Astrocyte (in vitro differentiated cells and primary cell): Measurements from ENCODE around the gene CGB1. TPM values are rescaled to one million over a fixed set of nuclear protein-coding genes. Genes with fewer than 3 reads are reported as not detected.

Experiments
- DNase-seq: peaks from one replicate; pipeline ENCODE4 v3.0.0-alpha.2; 2010; ENCODE audit warnings: low read depth
- FAIRE-seq: peaks from 2 replicates; lab custom pipeline; 2011; peaks lifted over from hg19 to GRCh38; lab: Jason Lieb, UNC
- H2AFZ ChIP-seq: 2 replicates; pipeline ENCODE4 v1.6.0; 2012; ENCODE audit warnings: low read depth, low read length, inconsistent platforms
- H3K27ac ChIP-seq: 2 replicates; pipeline ENCODE4 v1.5.1; 2011; ENCODE audit warnings: low read depth, low read length, inconsistent platforms
- H3K27me3 ChIP-seq: 2 replicates; pipeline ENCODE4 v1.6.0; 2011; ENCODE audit warnings: low read length, inconsistent platforms; ENCODE audit not compliant: insufficient read depth
- H3K36me3 ChIP-seq: 2 replicates; pipeline ENCODE4 v1.5.1; 2011; ENCODE audit warnings: low read length, inconsistent platforms; ENCODE audit not compliant: insufficient read depth
- H3K4me1 ChIP-seq: 2 replicates; pipeline ENCODE4 v1.5.1; 2011; ENCODE audit warnings: low read length, inconsistent platforms; ENCODE audit not compliant: insufficient read depth
- H3K4me2 ChIP-seq: 2 replicates; pipeline ENCODE4 v1.6.0; 2012; ENCODE audit warnings: low read length, inconsistent platforms
- H3K4me3 ChIP-seq: 2 replicates; pipeline ENCODE4 v1.5.1; 2011; ENCODE audit warnings: low read depth, mild to moderate bottlenecking, low read length, inconsistent platforms; ENCODE audit not compliant: insufficient read depth
- H3K79me2 ChIP-seq: 2 replicates; pipeline ENCODE4 v1.6.0; 2012; ENCODE audit warnings: mild to moderate bottlenecking, low read length, inconsistent platforms; ENCODE audit not compliant: insufficient read depth
- H3K9ac ChIP-seq: 2 replicates; pipeline ENCODE4 v1.6.0; 2012; ENCODE audit warnings: mild to moderate bottlenecking, low read length, inconsistent platforms
- H3K9me3 ChIP-seq: 2 replicates; pipeline ENCODE4 v1.5.1; 2012; ENCODE audit warnings: low read depth, mild to moderate bottlenecking, low read length, inconsistent platforms; ENCODE audit not compliant: insufficient read depth
- H4K20me1 ChIP-seq: 2 replicates; pipeline ENCODE4 v1.6.0; 2012; ENCODE audit warnings: low read length, inconsistent platforms; ENCODE audit not compliant: insufficient read depth
- H3K27ac Mint-ChIP-seq: one replicate; pipeline ENCODE4 v1.8.0; 2021; ENCODE audit warnings: mild to moderate bottlenecking, mixed read lengths; ENCODE audit not compliant: unreplicated experiment
- H3K27me3 Mint-ChIP-seq: one replicate; pipeline ENCODE4 v1.8.0; 2021; ENCODE audit warnings: low read depth, mixed read lengths; ENCODE audit not compliant: unreplicated experiment
- H3K36me3 Mint-ChIP-seq: one replicate; pipeline ENCODE4 v1.8.0; 2021; ENCODE audit warnings: low read depth, mixed read lengths; ENCODE audit not compliant: unreplicated experiment
- H3K4me1 Mint-ChIP-seq: one replicate; pipeline ENCODE4 v1.8.0; 2021; ENCODE audit warnings: low read depth, mixed read lengths; ENCODE audit not compliant: unreplicated experiment
- H3K4me3 Mint-ChIP-seq: one replicate; pipeline ENCODE4 v1.8.0; 2021; ENCODE audit warnings: mild to moderate bottlenecking, moderate library complexity, mixed read lengths; ENCODE audit not compliant: unreplicated experiment
- H3K9me3 Mint-ChIP-seq: one replicate; pipeline ENCODE4 v1.8.0; 2021; ENCODE audit warnings: mild to moderate bottlenecking, mixed read lengths; ENCODE audit not compliant: unreplicated experiment
- EZH2 ChIP-seq: IDR thresholded peaks from 2 replicates; pipeline ENCODE4 v1.6.1; 2012; ENCODE audit warnings: mild to moderate bottlenecking, low read length, inconsistent platforms; ENCODE audit not compliant: insufficient read depth
- total RNA-seq: library from RNA; stranded (reverse); gene quantifications from 2 replicates; pipeline ENCODE4 v1.2.1, GENCODE V29; 2021
- TF ChIP-seq, protein P1 (sequence below): IDR thresholded peaks from 2 replicates; pipeline ENCODE4 v1.5.1; 2011; ENCODE audit warnings: low read depth, mild to moderate bottlenecking, inconsistent platforms, low read length, moderate library complexity; ENCODE audit not compliant: insufficient read depth

Gene CGB1
- total RNA-seq, 1 donor from 2014 or later, result 2.3 TPM

DNA sequence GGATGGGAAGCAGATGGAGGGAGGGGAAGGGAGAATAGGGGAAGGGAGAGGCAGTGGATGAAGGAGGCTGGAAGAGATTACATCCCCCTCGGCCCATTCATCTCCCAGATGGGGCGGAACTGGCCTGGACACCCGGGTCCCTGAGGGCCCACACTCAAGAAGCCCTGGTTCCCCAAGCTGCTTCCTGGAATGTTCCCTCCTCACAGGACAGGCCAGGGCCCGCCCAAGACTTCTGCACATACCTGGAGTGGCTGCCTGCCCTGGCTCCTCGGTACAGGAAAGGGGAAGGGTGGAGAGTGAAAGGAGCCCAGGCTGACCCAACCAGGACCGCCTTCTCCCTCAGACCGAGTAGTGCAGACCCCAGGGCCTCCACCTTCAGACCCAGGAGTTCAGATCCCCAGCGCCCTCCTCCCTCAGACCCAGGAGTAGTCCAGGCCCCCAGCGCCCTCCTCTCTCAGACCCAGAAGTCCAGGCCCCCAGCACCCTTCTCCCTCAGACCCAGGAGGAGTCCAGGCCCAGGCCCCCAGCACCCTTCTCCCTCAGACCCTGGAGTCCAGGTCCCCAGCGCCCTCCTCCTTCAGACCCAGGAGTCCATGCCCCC lies 27.4 kb upstream of the CGB1 start:
- H2AFZ ChIP-seq, result no peak overlapping the region
- H3K9ac ChIP-seq, result peak overlapping the region; percentile 59
- FAIRE-seq (no peak), DNase-seq (no peak)
- Mint-ChIP-seq H3K27me3 (peaks cover 5% of the 10 kb centered on the region), H3K4me1 (peaks cover 23% of the 10 kb centered on the region), H3K9me3 (peaks cover 3% of the 10 kb centered on the region), H3K27ac (peak overlapping the region; percentile 26), H3K4me3 (peak overlapping the region; percentile 73), H3K36me3 (peaks cover 9% of the 10 kb centered on the region)
- peaks cover 19% of the 10 kb centered on the region for H3K4me1 ChIP-seq
- H3K36me3 ChIP-seq, result no peaks in the 10 kb centered on the region
- H4K20me1 ChIP-seq, result peaks cover 61% of the 10 kb centered on the region
- no peak for TF ChIP-seq EZH2
- TF ChIP-seq, protein P1, sequence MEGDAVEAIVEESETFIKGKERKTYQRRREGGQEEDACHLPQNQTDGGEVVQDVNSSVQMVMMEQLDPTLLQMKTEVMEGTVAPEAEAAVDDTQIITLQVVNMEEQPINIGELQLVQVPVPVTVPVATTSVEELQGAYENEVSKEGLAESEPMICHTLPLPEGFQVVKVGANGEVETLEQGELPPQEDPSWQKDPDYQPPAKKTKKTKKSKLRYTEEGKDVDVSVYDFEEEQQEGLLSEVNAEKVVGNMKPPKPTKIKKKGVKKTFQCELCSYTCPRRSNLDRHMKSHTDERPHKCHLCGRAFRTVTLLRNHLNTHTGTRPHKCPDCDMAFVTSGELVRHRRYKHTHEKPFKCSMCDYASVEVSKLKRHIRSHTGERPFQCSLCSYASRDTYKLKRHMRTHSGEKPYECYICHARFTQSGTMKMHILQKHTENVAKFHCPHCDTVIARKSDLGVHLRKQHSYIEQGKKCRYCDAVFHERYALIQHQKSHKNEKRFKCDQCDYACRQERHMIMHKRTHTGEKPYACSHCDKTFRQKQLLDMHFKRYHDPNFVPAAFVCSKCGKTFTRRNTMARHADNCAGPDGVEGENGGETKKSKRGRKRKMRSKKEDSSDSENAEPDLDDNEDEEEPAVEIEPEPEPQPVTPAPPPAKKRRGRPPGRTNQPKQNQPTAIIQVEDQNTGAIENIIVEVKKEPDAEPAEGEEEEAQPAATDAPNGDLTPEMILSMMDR, result no peak
- H3K4me3 ChIP-seq, result no peak overlapping the region
- H3K79me2 ChIP-seq, result peaks cover 26% of the 10 kb centered on the region
- peak overlapping the region; percentile 80 for H3K4me2 ChIP-seq
- no peak overlapping the region for H3K27ac ChIP-seq
- no peaks in the 10 kb centered on the region for H3K27me3 ChIP-seq
- no peaks in the 10 kb centered on the region for H3K9me3 ChIP-seq

DNA sequence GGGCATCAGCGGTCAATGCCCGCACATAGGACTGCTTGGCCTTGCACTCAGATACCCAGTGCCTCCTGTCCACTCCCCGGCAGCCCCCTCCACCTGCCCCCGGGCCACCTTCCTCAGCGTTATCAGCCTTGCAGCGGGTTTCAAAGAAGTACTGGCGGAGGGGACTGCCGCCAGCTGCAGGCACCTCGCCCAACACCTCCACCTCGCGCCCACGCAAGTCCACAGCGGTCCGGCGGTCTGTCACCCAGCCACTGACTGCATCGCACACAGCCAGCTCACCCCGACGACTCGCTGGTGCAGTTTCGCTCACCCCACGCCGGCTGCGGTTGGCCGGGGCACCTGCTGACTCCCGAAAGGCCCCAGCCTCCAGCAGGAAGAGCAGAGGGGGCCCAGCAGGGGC lies 24.8 kb upstream of the CGB1 start:
- H3K27me3 ChIP-seq, result no peaks in the 10 kb centered on the region
- no peak for TF ChIP-seq EZH2
- TF ChIP-seq, protein P1, result no peak
- no peak overlapping the region for H3K9ac ChIP-seq
- H3K4me1 ChIP-seq, result peaks cover 30% of the 10 kb centered on the region
- H3K36me3 ChIP-seq, result no peaks in the 10 kb centered on the region
- no peak overlapping the region for H2AFZ ChIP-seq
- H3K79me2 ChIP-seq, result peaks cover 53% of the 10 kb centered on the region
- Mint-ChIP-seq H3K4me1 (peaks cover 21% of the 10 kb centered on the region), H3K9me3 (no peaks in the 10 kb centered on the region), H3K27me3 (peaks cover 10% of the 10 kb centered on the region), H3K36me3 (peaks cover 7% of the 10 kb centered on the region), H3K27ac (no peak overlapping the region), H3K4me3 (no peak overlapping the region)
- FAIRE-seq (no peak), DNase-seq (no peak)
- H3K27ac ChIP-seq, result no peak overlapping the region
- H3K4me2 ChIP-seq, result no peak overlapping the region
- no peak overlapping the region for H3K4me3 ChIP-seq
- peaks cover 59% of the 10 kb centered on the region for H4K20me1 ChIP-seq
- H3K9me3 ChIP-seq, result no peaks in the 10 kb centered on the region

DNA sequence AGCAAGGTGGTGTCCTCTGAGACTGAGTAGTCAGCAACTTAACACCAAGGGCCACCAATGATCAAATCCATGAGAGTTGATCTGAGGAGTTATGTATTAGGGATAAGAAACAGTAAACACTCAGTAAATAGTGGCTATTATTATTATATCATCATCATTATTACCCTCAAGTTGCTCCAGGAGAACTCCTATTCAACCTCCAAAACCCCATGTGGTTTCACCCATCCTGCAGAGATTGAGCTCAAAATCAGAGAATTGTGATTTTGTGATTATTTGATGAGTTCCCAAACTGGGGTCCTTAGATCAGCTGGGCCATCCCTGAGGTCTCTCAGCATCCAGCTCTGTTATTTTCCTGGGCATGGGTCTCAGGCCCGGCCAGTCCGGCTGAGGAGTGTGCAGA lies 24.3 kb upstream of the CGB1 start:
- peak overlapping the region; percentile 70 for H3K4me3 Mint-ChIP-seq
- DNase-seq, result no peak
- no peak for FAIRE-seq
- peaks cover 20% of the 10 kb centered on the region for H3K4me1 Mint-ChIP-seq
- Histone ChIP-seq H4K20me1 (peaks cover 55% of the 10 kb centered on the region), H3K36me3 (no peaks in the 10 kb centered on the region), H3K9ac (no peak overlapping the region), H3K27me3 (no peaks in the 10 kb centered on the region), H2AFZ (no peak overlapping the region), H3K9me3 (no peaks in the 10 kb centered on the region), H3K4me1 (peaks cover 30% of the 10 kb centered on the region), H3K4me2 (no peak overlapping the region), H3K79me2 (peaks cover 57% of the 10 kb centered on the region), H3K27ac (no peak overlapping the region), H3K4me3 (no peak overlapping the region)
- no peaks in the 10 kb centered on the region for H3K9me3 Mint-ChIP-seq
- TF ChIP-seq, protein P1, result no peak
- TF ChIP-seq EZH2, result no peak
- peaks cover 10% of the 10 kb centered on the region for H3K27me3 Mint-ChIP-seq
- H3K36me3 Mint-ChIP-seq, result peaks cover 7% of the 10 kb centered on the region
- H3K27ac Mint-ChIP-seq, result no peak overlapping the region
